BE2C (cell line): Measurements from ENCODE around the gene TGFBRAP1.

Source experiments
- DNase-seq: peaks from one replicate; pipeline ENCODE4 v3.0.0-alpha.2; 2020
- H3K27me3 ChIP-seq: fragments of 250-450 bp; sonication (Bioruptor Pico); 2 replicates; pipeline ENCODE4 v1.5.1; 2020; ENCODE audit warnings: mild to moderate bottlenecking
- H3K36me3 ChIP-seq: fragments of 250-450 bp; sonication (Bioruptor Pico); 2 replicates; pipeline ENCODE4 v1.5.1; 2020; ENCODE audit warnings: mild to moderate bottlenecking
- H3K4me1 ChIP-seq: fragments of 250-450 bp; sonication (Bioruptor Pico); 2 replicates; pipeline ENCODE4 v1.5.1; 2020
- H3K4me3 ChIP-seq: 2 replicates; pipeline ENCODE4 v1.5.1; 2011; ENCODE audit warnings: low read depth, low read length
- H3K9me3 ChIP-seq: fragments of 250-450 bp; sonication (Bioruptor Pico); 2 replicates; pipeline ENCODE4 v1.5.1; 2020
- CTCF ChIP-seq: IDR thresholded peaks from 2 replicates; pipeline ENCODE4 v1.5.1; 2012; ENCODE audit warnings: mild to moderate bottlenecking, low read depth, low read length

Gene TGFBRAP1

GRCh38 chr2:105280281-105280680 lies 49.3 kb downstream of the TGFBRAP1 start:
- Histone ChIP-seq H3K4me3 (no peak overlapping the region), H3K36me3 (no peaks in the 10 kb centered on the region; the same call in 1 of the 2 replicates), H3K4me1 (no peaks in the 10 kb centered on the region), H3K27me3 (no peaks in the 10 kb centered on the region), H3K9me3 (no peaks in the 10 kb centered on the region)
- no peak for DNase-seq
- no peak for TF ChIP-seq CTCF

GRCh38 chr2:105279126-105279525 lies 50.4 kb downstream of the TGFBRAP1 start:
- no peak for TF ChIP-seq CTCF
- Histone ChIP-seq H3K4me3 (no peak overlapping the region), H3K27me3 (no peaks in the 10 kb centered on the region), H3K9me3 (no peaks in the 10 kb centered on the region), H3K36me3 (no peaks in the 10 kb centered on the region; the same call in none of the 2 replicates), H3K4me1 (no peaks in the 10 kb centered on the region)
- DNase-seq = no peak

- Histone ChIP-seq H3K4me1 (no peaks in the 10 kb centered on the region), H3K4me3 (no peak overlapping the region), H3K27me3 (no peaks in the 10 kb centered on the region), H3K9me3 (no peaks in the 10 kb centered on the region), H3K36me3 (no peaks in the 10 kb centered on the region; the same call in none of the 2 replicates)
- TF ChIP-seq CTCF = no peak
- no peak for DNase-seq
Measured at GRCh38 chr2:105278654-105279053, 50.9 kb downstream of the TGFBRAP1 start.

GRCh38 chr2:105274046-105274445 lies 55.5 kb downstream of the TGFBRAP1 start:
- no peak for TF ChIP-seq CTCF
- Histone ChIP-seq H3K36me3 (no peaks in the 10 kb centered on the region; the same call in 1 of the 2 replicates), H3K4me3 (no peak overlapping the region), H3K4me1 (no peaks in the 10 kb centered on the region), H3K9me3 (no peaks in the 10 kb centered on the region), H3K27me3 (no peaks in the 10 kb centered on the region)
- DNase-seq = no peak

- H3K36me3 ChIP-seq = no peaks in the 10 kb centered on the region; the same call in 1 of the 2 replicates
- no peak for TF ChIP-seq CTCF
- H3K4me3 ChIP-seq = no peak overlapping the region
- H3K4me1 ChIP-seq = no peaks in the 10 kb centered on the region
- H3K9me3 ChIP-seq = no peaks in the 10 kb centered on the region
- DNase-seq = no peak
- no peaks in the 10 kb centered on the region for H3K27me3 ChIP-seq
Measured at GRCh38 chr2:105272176-105272575, 57.4 kb downstream of the TGFBRAP1 start.

- Histone ChIP-seq H3K4me3 (no peak overlapping the region), H3K27me3 (no peaks in the 10 kb centered on the region), H3K9me3 (no peaks in the 10 kb centered on the region), H3K4me1 (no peaks in the 10 kb centered on the region), H3K36me3 (no peaks in the 10 kb centered on the region; the same call in 1 of the 2 replicates)
- no peak for TF ChIP-seq CTCF
- no peak for DNase-seq
Measured at GRCh38 chr2:105271393-105272045, 58.0 kb downstream of the TGFBRAP1 start.
